GM13977 (cell line): ENCODE data around the gene HINFP.
"Not testable (repeated sequence)": the region's sequence is repeated elsewhere in the genome, so short reads cannot be mapped to it uniquely, and the experiment has no call there.

Experiments
- DNase-seq: peaks from one replicate; pipeline ENCODE4 v3.0.0; 2012; ENCODE audit warnings: low spot score
- CTCF ChIP-seq: IDR thresholded peaks from 2 replicates; pipeline ENCODE4 v1.5.1; 2012; ENCODE audit warnings: mild to moderate bottlenecking, control low read depth; ENCODE audit not compliant: insufficient read depth; ENCODE audit errors: extremely low read depth, missing control alignments
- in situ Hi-C: fragments of 300-500 bp; cut with MboI; formaldehyde crosslinking; loops from one replicate; pipeline ENCODE4 v1.12.0; 2022; ENCODE audit warnings: low sequenced_read_pairs, low pct_unique_long_range_greater_than_20kb, mixed read lengths, inconsistent platforms; ENCODE audit not compliant: unreplicated experiment

HINFP gene

GRCh38 chr11:119160151-119160550, 38.8 kb downstream of the HINFP start:
- DNase-seq = no peak
- no peak for TF ChIP-seq CTCF
- in situ Hi-C loops = no loop called here

GRCh38 chr11:119161871-119162270, 40.5 kb downstream of the HINFP start:
- no peak for DNase-seq
- in situ Hi-C loops = no loop called here
- TF ChIP-seq CTCF = no peak

- in situ Hi-C loops = no loop called here
- DNase-seq = no peak
- no peak for TF ChIP-seq CTCF
Measured at GRCh38 chr11:119166368-119167076, 45.1 kb downstream of the HINFP start.

- in situ Hi-C loops, DNase-seq: not testable (repeated sequence)
Measured at GRCh38 chr11:119167077-119167458, 45.7 kb downstream of the HINFP start.

- TF ChIP-seq CTCF = no peak
- no peak for DNase-seq
- in situ Hi-C loops = no loop called here
Measured at GRCh38 chr11:119167933-119168332, 46.6 kb downstream of the HINFP start.

- peak; percentile 91 for TF ChIP-seq CTCF
- DNase-seq = peak; percentile 97
- in situ Hi-C loops = no loop called here
Measured at GRCh38 chr11:119168471-119169281, 47.3 kb downstream of the HINFP start, which contains the start of gene NLRX1. TSS of gene NLRX1 (plus strand) at chr11:119168725. CDS start at chr11:119171404, 2,679 bp downstream.

- DNase-seq = peak; percentile 71
- in situ Hi-C loops = no loop called here
- TF ChIP-seq CTCF = no peak
Measured at GRCh38 chr11:119169282-119169719, 47.9 kb downstream of the HINFP start.
